Activated T-cell treated with anti-CD3 and anti-CD28 coated beads, Interleukin-2, amount 50 U/mL, for 1 hour (primary cell): ENCODE results near the gene ZC3HAV1.
"Not testable (repeated sequence)": the region's sequence is repeated elsewhere in the genome, so short reads cannot be mapped to it uniquely, and the experiment has no call there.

ENCODE experiments used
- DNase-seq: peaks from one replicate; pipeline ENCODE4 v3.0.0-alpha.2; 2020

The ZC3HAV1 gene

GRCh38 chr7:139109188-139109982 is at the start of gene ZC3HAV1:
TSS of gene ZC3HAV1 (minus strand) at chr7:139109720. CDS start at chr7:139109331, 389 bp downstream.
- DNase-seq, result peak; percentile 83

GRCh38 chr7:139153832-139154231 is 44.3 kb upstream of the ZC3HAV1 start:
- DNase-seq, result no peak

GRCh38 chr7:139152149-139152548 is 42.6 kb upstream of the ZC3HAV1 start:
- no peak for DNase-seq

GRCh38 chr7:139139150-139139549 is 29.6 kb upstream of the ZC3HAV1 start:
- no peak for DNase-seq

- DNase-seq, result peak; percentile 92
These were observed 24.0 kb upstream of the ZC3HAV1 start for GRCh38 chr7:139133335-139134139.

- DNase-seq, result no peak
These were observed 23.4 kb upstream of the ZC3HAV1 start for GRCh38 chr7:139132887-139133286.

GRCh38 chr7:139131601-139132041 is 22.1 kb upstream of the ZC3HAV1 start:
- DNase-seq, result no peak

GRCh38 chr7:139129814-139130213 is 20.3 kb upstream of the ZC3HAV1 start:
- not testable (repeated sequence) for DNase-seq

GRCh38 chr7:139127648-139128047 is 18.1 kb upstream of the ZC3HAV1 start:
- no peak for DNase-seq

GRCh38 chr7:139125657-139126056 is 16.1 kb upstream of the ZC3HAV1 start:
- DNase-seq, result no peak

GRCh38 chr7:139124995-139125394 is 15.5 kb upstream of the ZC3HAV1 start:
- not testable (repeated sequence) for DNase-seq

- DNase-seq, result no peak
These were observed 14.8 kb upstream of the ZC3HAV1 start for GRCh38 chr7:139124084-139124914.

- no peak for DNase-seq
These were observed 9.9 kb upstream of the ZC3HAV1 start for GRCh38 chr7:139119486-139119849.

- DNase-seq, result peak; percentile 36
These were observed 9.4 kb upstream of the ZC3HAV1 start for GRCh38 chr7:139118805-139119485.

- DNase-seq, result no peak
These were observed 8.8 kb upstream of the ZC3HAV1 start for GRCh38 chr7:139118234-139118804.

GRCh38 chr7:139117599-139118233 is 8.2 kb upstream of the ZC3HAV1 start:
- DNase-seq, result no peak

GRCh38 chr7:139116999-139117398 is 7.5 kb upstream of the ZC3HAV1 start:
- DNase-seq, result no peak

GRCh38 chr7:139115104-139115503 is 5.6 kb upstream of the ZC3HAV1 start:
- DNase-seq, result no peak

- DNase-seq, result no peak
These were observed 5.1 kb upstream of the ZC3HAV1 start for GRCh38 chr7:139114585-139114984.

GRCh38 chr7:139114018-139114417 is 4.5 kb upstream of the ZC3HAV1 start:
- DNase-seq, result no peak

- DNase-seq, result no peak
These were observed 3.3 kb upstream of the ZC3HAV1 start for GRCh38 chr7:139112741-139113250.
